Endothelial cell of umbilical vein (primary cell): ENCODE measurements around the gene SULF2. TPM values are rescaled to one million over a fixed set of nuclear protein-coding genes. Genes with fewer than 3 reads are reported as not detected.

Experiments used
- BruUV-seq: library from RNA; stranded (reverse); fragments of 400-500 nt; replicated peaks from 2 replicates; lab custom pipeline; 2021; lab: Mats Ljungman, UMichigan
- CTCF ChIA-PET: fragments of 300-600, 350-600 bp; sonication (Branson Sonifier 250); formaldehyde crosslinking; loops from one replicate; lab custom pipeline; 2021; ENCODE audit warnings: antibody characterized with exemption, inconsistent platforms; lab: Charles Lee
- POLR2A ChIA-PET: fragments of 300-600, 350-600 bp; sonication (Branson Sonifier 250); formaldehyde crosslinking; loops from one replicate; lab custom pipeline; 2021; ENCODE audit warnings: antibody characterized with exemption, inconsistent platforms; lab: Charles Lee
- DNase-seq: peaks from one replicate; pipeline ENCODE4 v3.0.0-alpha.2; 2011; ENCODE audit warnings: low read depth, low spot score
- FAIRE-seq: peaks from 2 replicates; lab custom pipeline; 2011; peaks lifted over from hg19 to GRCh38; lab: Jason Lieb, UNC
- H2AFZ ChIP-seq: 2 replicates; pipeline ENCODE4 v1.6.0; 2012; ENCODE audit warnings: low read depth, low read length, control low read depth, inconsistent platforms
- H3K27ac ChIP-seq: 2 replicates; pipeline ENCODE4 v1.5.1; 2011; ENCODE audit warnings: low read depth, mild to moderate bottlenecking, control low read depth, low read length, moderate library complexity; ENCODE audit not compliant: insufficient read depth
- H3K27me3 ChIP-seq, 2 experiments: 2 replicates each; pipeline versions ENCODE4 v1.6.0 to v1.6.1; 2011; ENCODE audit warnings: low read length in 2 of 2, mixed read lengths in 1 of 2; ENCODE audit not compliant: control insufficient read depth in 2 of 2, insufficient read depth in 2 of 2
- H3K36me3 ChIP-seq, 2 experiments: 2 replicates in 1 of 2; 3 replicates in 1 of 2; pipeline ENCODE4 v1.5.1; 2011; ENCODE audit warnings: low read length in 2 of 2, mild to moderate bottlenecking in 1 of 2, moderate library complexity in 1 of 2; ENCODE audit not compliant: control insufficient read depth in 2 of 2, insufficient read depth in 2 of 2; ENCODE audit errors: extremely low read depth in 1 of 2
- H3K4me1 ChIP-seq: 3 replicates; pipeline ENCODE4 v1.5.1; 2011; ENCODE audit warnings: mild to moderate bottlenecking, low read length; ENCODE audit not compliant: control insufficient read depth, insufficient read depth; ENCODE audit errors: extremely low read depth
- H3K4me2 ChIP-seq: 2 replicates; pipeline ENCODE4 v1.6.1; 2011; ENCODE audit warnings: low read length, control low read depth, mixed read lengths; ENCODE audit not compliant: insufficient read depth
- H3K4me3 ChIP-seq, 3 experiments: fragments of 200-600 bp in 1 of 3; sonication (generic), shearing (Covaris generic) in 1 of 3; replicated peaks in 1 of 3; 2 replicates each; pipeline ENCODE4 v1.5.1; 2011 to 2016; ENCODE audit warnings: control low read depth in 3 of 3, low read length in 3 of 3, mild to moderate bottlenecking in 2 of 3, inconsistent platforms in 1 of 3, low read depth in 1 of 3, moderate library complexity in 1 of 3; ENCODE audit not compliant: insufficient read depth in 1 of 3
- H3K79me2 ChIP-seq: 2 replicates; pipeline ENCODE4 v1.6.0; 2012; ENCODE audit warnings: low read length, inconsistent platforms; ENCODE audit not compliant: control insufficient read depth, insufficient read depth
- H3K9ac ChIP-seq: replicated peaks from 2 replicates; pipeline ENCODE3; 2011; ENCODE audit warnings: low read length, control low read depth; ENCODE audit not compliant: insufficient read depth; ENCODE audit errors: extremely low read depth
- H3K9me1 ChIP-seq: replicated peaks from 3 replicates; pipeline ENCODE4 v1.6.0; 2011; ENCODE audit warnings: mild to moderate bottlenecking, low read length; ENCODE audit not compliant: control insufficient read depth, insufficient read depth; ENCODE audit errors: extremely low read depth
- H3K9me3 ChIP-seq: replicated peaks from 2 replicates; pipeline ENCODE4 v1.5.1; 2012; ENCODE audit warnings: low read length, inconsistent platforms; ENCODE audit not compliant: control insufficient read depth, insufficient read depth
- H4K20me1 ChIP-seq: replicated peaks from 2 replicates; pipeline ENCODE3; 2011; ENCODE audit warnings: mild to moderate bottlenecking, low read length; ENCODE audit not compliant: control insufficient read depth, insufficient read depth; ENCODE audit errors: extremely low read depth
- EZH2 ChIP-seq: IDR thresholded peaks from 2 replicates; pipeline ENCODE4 v1.6.1; 2012; ENCODE audit warnings: borderline replicate concordance, low read depth, mild to moderate bottlenecking, moderate library complexity, low read length, inconsistent platforms; ENCODE audit not compliant: severe bottlenecking
- FOS ChIP-seq: IDR thresholded peaks from 2 replicates; pipeline ENCODE4 v1.6.1; 2011; ENCODE audit warnings: mild to moderate bottlenecking, low read length, moderate library complexity, borderline replicate concordance; ENCODE audit not compliant: insufficient read depth
- GATA2 ChIP-seq: IDR thresholded peaks from 2 replicates; pipeline ENCODE4 v1.7.0; 2011; ENCODE audit warnings: low read depth, mild to moderate bottlenecking, moderate library complexity, mixed read lengths, low read length; ENCODE audit not compliant: insufficient read length, insufficient read depth
- JUN ChIP-seq: IDR thresholded peaks from 2 replicates; pipeline ENCODE4 v1.6.1; 2011; ENCODE audit warnings: borderline replicate concordance, low read depth; ENCODE audit not compliant: insufficient read length, insufficient read depth
- MAX ChIP-seq: IDR thresholded peaks from 2 replicates; pipeline ENCODE4 v1.6.1; 2011; ENCODE audit not compliant: insufficient read depth, insufficient read length
- MYC ChIP-seq: IDR thresholded peaks from one replicate; pipeline ENCODE4 v1.6.1; 2011; ENCODE audit warnings: mild to moderate bottlenecking, low read depth, low read length
- POLR2A ChIP-seq: IDR thresholded peaks from 2 replicates; pipeline ENCODE4 v1.6.1; 2012; ENCODE audit warnings: low read depth, mild to moderate bottlenecking, control low read depth, low read length
- POLR2AphosphoS5 ChIP-seq: IDR thresholded peaks from 2 replicates; pipeline ENCODE4 v1.6.1; 2012; ENCODE audit warnings: low read depth, mild to moderate bottlenecking, control low read depth, low read length, moderate library complexity; ENCODE audit not compliant: insufficient read depth
- dilution Hi-C: fragments of 300-500 bp; cut with MboI; formaldehyde crosslinking; loops from one replicate; pipeline ENCODE4 v1.15.0; 2019; ENCODE audit warnings: low sequenced_read_pairs; ENCODE audit not compliant: extremely low pct_ligation_motif_present
- intact Hi-C: fragments of 100-400 bp; cut with micrococcal nuclease; formaldehyde crosslinking; loops from one replicate; pipeline ENCODE4 v1.10.0; 2022
- polyA plus RNA-seq, 4 experiments: library from polyadenylated mRNA; depleted of rRNA in 3 of 4; stranded (reverse) in 3 of 4; unstranded in 1 of 4; fragments of >200 nt; gene quantifications; 2 replicates each; pipeline versions ENCODE4 v1.2.1 to v1.2.3, GENCODE V29; 2011 to 2012; ENCODE audit warnings: missing spikeins in 1 of 4
- total RNA-seq: library from RNA; stranded (reverse); gene quantifications from 2 replicates; pipeline ENCODE4 v1.2.3, GENCODE V29; 2021
- TF ChIP-seq, protein P1 (sequence below), 2 donors: IDR thresholded peaks; 1 replicate in 1 of 2; 2 replicates in 1 of 2; pipeline ENCODE4 v1.5.1; 2011; ENCODE audit warnings: low read length in 2 of 2, mild to moderate bottlenecking in 2 of 2, moderate library complexity in 2 of 2, control low read depth in 1 of 2, inconsistent platforms in 1 of 2, low read depth in 1 of 2; ENCODE audit not compliant: insufficient read depth in 1 of 2; ENCODE audit errors: extremely low read depth in 1 of 2

The SULF2 gene
- total and polyA plus RNA-seq, 2 donors (not counting 3 experiments of a cell fraction or from before 2014, with no cell fraction given) = 58.5 to 160 TPM

- Histone ChIP-seq H3K4me3 (no peak overlapping the region), H4K20me1 (no peaks in the 10 kb centered on the region), H3K79me2 (no peaks in the 10 kb centered on the region), H3K9me1 (no peaks in the 10 kb centered on the region), H2AFZ (no peak overlapping the region), H3K27me3 (no peaks in the 10 kb centered on the region), H3K27ac (no peak overlapping the region), H3K4me1 (peaks cover 4% of the 10 kb centered on the region), H3K9ac (no peak overlapping the region), H3K9me3 (no peaks in the 10 kb centered on the region), H3K4me2 (no peak overlapping the region), H3K36me3 (no peaks in the 10 kb centered on the region)
- TF ChIP-seq FOS = no peak
- no peak for TF ChIP-seq GATA2
- no peak for TF ChIP-seq MAX
- no peak for TF ChIP-seq MYC
- TF ChIP-seq POLR2AphosphoS5 = no peak
- no peak for TF ChIP-seq POLR2A
- TF ChIP-seq EZH2 = no peak
- TF ChIP-seq, protein P1, sequence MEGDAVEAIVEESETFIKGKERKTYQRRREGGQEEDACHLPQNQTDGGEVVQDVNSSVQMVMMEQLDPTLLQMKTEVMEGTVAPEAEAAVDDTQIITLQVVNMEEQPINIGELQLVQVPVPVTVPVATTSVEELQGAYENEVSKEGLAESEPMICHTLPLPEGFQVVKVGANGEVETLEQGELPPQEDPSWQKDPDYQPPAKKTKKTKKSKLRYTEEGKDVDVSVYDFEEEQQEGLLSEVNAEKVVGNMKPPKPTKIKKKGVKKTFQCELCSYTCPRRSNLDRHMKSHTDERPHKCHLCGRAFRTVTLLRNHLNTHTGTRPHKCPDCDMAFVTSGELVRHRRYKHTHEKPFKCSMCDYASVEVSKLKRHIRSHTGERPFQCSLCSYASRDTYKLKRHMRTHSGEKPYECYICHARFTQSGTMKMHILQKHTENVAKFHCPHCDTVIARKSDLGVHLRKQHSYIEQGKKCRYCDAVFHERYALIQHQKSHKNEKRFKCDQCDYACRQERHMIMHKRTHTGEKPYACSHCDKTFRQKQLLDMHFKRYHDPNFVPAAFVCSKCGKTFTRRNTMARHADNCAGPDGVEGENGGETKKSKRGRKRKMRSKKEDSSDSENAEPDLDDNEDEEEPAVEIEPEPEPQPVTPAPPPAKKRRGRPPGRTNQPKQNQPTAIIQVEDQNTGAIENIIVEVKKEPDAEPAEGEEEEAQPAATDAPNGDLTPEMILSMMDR (IDR thresholded peaks at IDR 0.05; ENCODE audit: extremely low read depth in 1 of 2, insufficient read depth in 1 of 2, low read depth in 1 of 2, low read length in 2 of 2) = no peak
- no peak for TF ChIP-seq JUN
- intact Hi-C loops (no loop called here), dilution Hi-C loops (no loop called here)
- DNase-seq (no peak), FAIRE-seq (no peak)
- ChIA-PET POLR2A (no interaction called here), CTCF (interaction anchor here (1.2 to 2.3 kb wide), 2 partner anchors 26 to 912 kb away, joined by 3 to 8 read pairs; no protein-coding TSS in a partner anchor)
- no TSS peak for BruUV-seq
These were observed 77.0 kb downstream of the SULF2 start for GRCh38 chr20:47708140-47708807.
